ENCODE data around the gene ZBTB16.

ZBTB16 gene

GRCh38 chr11:114131461-114131864 lies 72.0 kb downstream of the ZBTB16 start:
- no peak for DNase-seq (ENCODE audit: low read depth)
- TF ChIP-seq, protein P1, sequence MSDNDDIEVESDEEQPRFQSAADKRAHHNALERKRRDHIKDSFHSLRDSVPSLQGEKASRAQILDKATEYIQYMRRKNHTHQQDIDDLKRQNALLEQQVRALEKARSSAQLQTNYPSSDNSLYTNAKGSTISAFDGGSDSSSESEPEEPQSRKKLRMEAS (IDR thresholded peaks at IDR 0.05; ENCODE audit: low read depth, low read length): no peak
- TF ChIP-seq POLR2A (IDR thresholded peaks at IDR 0.05; ENCODE audit: extremely low read depth, insufficient read length) (no peak), MYC (IDR thresholded peaks at IDR 0.05; ENCODE audit: low read depth, low read length) (no peak)
- TF ChIP-seq, protein P2, sequence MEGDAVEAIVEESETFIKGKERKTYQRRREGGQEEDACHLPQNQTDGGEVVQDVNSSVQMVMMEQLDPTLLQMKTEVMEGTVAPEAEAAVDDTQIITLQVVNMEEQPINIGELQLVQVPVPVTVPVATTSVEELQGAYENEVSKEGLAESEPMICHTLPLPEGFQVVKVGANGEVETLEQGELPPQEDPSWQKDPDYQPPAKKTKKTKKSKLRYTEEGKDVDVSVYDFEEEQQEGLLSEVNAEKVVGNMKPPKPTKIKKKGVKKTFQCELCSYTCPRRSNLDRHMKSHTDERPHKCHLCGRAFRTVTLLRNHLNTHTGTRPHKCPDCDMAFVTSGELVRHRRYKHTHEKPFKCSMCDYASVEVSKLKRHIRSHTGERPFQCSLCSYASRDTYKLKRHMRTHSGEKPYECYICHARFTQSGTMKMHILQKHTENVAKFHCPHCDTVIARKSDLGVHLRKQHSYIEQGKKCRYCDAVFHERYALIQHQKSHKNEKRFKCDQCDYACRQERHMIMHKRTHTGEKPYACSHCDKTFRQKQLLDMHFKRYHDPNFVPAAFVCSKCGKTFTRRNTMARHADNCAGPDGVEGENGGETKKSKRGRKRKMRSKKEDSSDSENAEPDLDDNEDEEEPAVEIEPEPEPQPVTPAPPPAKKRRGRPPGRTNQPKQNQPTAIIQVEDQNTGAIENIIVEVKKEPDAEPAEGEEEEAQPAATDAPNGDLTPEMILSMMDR (IDR thresholded peaks at IDR 0.05; ENCODE audit: low read depth, low read length): no peak
- H3K4me3 ChIP-seq (ENCODE audit: low read depth, low read length): no peak overlapping the region

DNA sequence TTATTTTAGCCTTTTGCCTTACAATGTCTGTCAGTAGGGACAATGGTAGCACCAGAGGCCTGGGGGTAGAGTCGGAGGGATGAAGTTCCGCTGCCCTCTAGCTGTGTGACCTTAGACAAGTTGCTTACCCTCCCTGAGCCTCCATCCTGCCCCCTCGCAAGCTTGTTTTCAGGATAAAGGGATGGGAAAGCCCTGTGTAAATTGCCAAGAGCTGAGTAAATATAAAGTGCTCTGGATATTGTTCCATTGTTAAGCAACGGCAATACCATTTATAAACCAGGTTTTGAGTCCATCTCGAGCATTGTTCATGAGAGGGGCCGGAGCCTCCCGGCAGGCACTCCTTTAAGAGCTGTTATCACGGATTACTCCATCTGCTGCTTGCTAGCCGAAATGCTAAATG lies 72.9 kb downstream of the ZBTB16 start:
- TF ChIP-seq POLR2A (IDR thresholded peaks at IDR 0.05; ENCODE audit: extremely low read depth, insufficient read length): no peak
- no peak overlapping the region for H3K4me3 ChIP-seq (ENCODE audit: low read depth, low read length)
- DNase-seq (ENCODE audit: low read depth): no peak

- H3K4me3 ChIP-seq (ENCODE audit: low read depth, low read length): no peak overlapping the region
- no peak for DNase-seq (ENCODE audit: low read depth)
- TF ChIP-seq, protein P1 (IDR thresholded peaks at IDR 0.05; ENCODE audit: low read depth, low read length): no peak
- no peak for TF ChIP-seq POLR2A (IDR thresholded peaks at IDR 0.05; ENCODE audit: extremely low read depth, insufficient read length)
- TF ChIP-seq, protein P2 (IDR thresholded peaks at IDR 0.05; ENCODE audit: low read depth, low read length): no peak
- TF ChIP-seq MYC (IDR thresholded peaks at IDR 0.05; ENCODE audit: low read depth, low read length): no peak
Measured at GRCh38 chr11:114132944-114133394, 73.5 kb downstream of the ZBTB16 start.

- DNase-seq (ENCODE audit: low read depth): no peak
- TF ChIP-seq, protein P1 (IDR thresholded peaks at IDR 0.05; ENCODE audit: low read depth, low read length): no peak
- H3K4me3 ChIP-seq (ENCODE audit: low read depth, low read length): no peak overlapping the region
Measured at GRCh38 chr11:114133548-114134329, 74.2 kb downstream of the ZBTB16 start.

GRCh38 chr11:114134870-114135269 lies 75.4 kb downstream of the ZBTB16 start:
- DNase-seq (ENCODE audit: low read depth): peak; percentile 66
- no peak overlapping the region for H3K4me3 ChIP-seq (ENCODE audit: low read depth, low read length)
- no peak for TF ChIP-seq MYC (IDR thresholded peaks at IDR 0.05; ENCODE audit: low read depth, low read length)
- TF ChIP-seq, protein P2 (IDR thresholded peaks at IDR 0.05; ENCODE audit: low read depth, low read length): no peak
- TF ChIP-seq, protein P1 (IDR thresholded peaks at IDR 0.05; ENCODE audit: low read depth, low read length): no peak
- TF ChIP-seq POLR2A (IDR thresholded peaks at IDR 0.05; ENCODE audit: extremely low read depth, insufficient read length): no peak

GRCh38 chr11:114135737-114136151 lies 76.2 kb downstream of the ZBTB16 start:
- DNase-seq (ENCODE audit: low read depth): peak; percentile 90
- TF ChIP-seq, protein P1 (IDR thresholded peaks at IDR 0.05; ENCODE audit: low read depth, low read length): no peak
- TF ChIP-seq MYC (IDR thresholded peaks at IDR 0.05; ENCODE audit: low read depth, low read length) (no peak), POLR2A (IDR thresholded peaks at IDR 0.05; ENCODE audit: extremely low read depth, insufficient read length) (no peak)
- TF ChIP-seq, protein P2 (IDR thresholded peaks at IDR 0.05; ENCODE audit: low read depth, low read length): no peak

More at GRCh38 chr11:114135737-114136151, 76.2 kb downstream of the ZBTB16 start:
- H3K4me3 ChIP-seq (ENCODE audit: low read depth, low read length): peak overlapping the region; percentile 32

All from NB4 (cell line).